AG10803 (cell line): Measurements from ENCODE around the gene APPL1.

Source experiments
- DNase-seq: peaks from one replicate; pipeline ENCODE4 v3.0.0; 2010; ENCODE audit warnings: low read depth
- H3K4me3 ChIP-seq: 2 replicates; pipeline ENCODE4 v1.5.1; 2011; ENCODE audit warnings: mild to moderate bottlenecking, low read length, control low read depth
- CTCF ChIP-seq: conservative IDR thresholded peaks from 2 replicates; pipeline ENCODE4 v1.5.1; 2011; ENCODE audit warnings: mild to moderate bottlenecking, low read length, control low read depth, inconsistent platforms

Gene APPL1

DNA sequence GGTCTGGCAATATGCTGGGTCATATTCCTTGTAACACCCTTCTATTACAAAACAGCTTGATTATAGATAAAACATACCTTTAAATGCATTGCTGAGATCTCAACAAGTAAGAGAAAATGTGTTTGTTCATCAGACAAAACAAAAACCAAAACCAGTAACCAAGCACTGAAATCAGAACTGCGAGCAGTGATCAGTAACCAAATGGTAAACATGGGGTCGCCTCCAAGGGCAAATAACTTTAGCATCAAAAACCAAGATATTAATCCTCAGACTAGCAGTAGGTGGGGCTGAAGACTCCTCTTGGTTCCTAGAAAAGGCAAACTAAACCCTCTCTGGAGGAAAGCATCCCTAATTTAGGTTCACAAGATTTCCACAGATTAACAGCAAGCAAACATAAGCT lies 21.1 kb upstream of the APPL1 start:
- DNase-seq: no peak
- no peak overlapping the region for H3K4me3 ChIP-seq
- TF ChIP-seq CTCF: no peak

- TF ChIP-seq CTCF: peak; percentile 53
- DNase-seq: peak; percentile 49
Observed at GRCh38 chr3:57221883-57222282, 5.6 kb upstream of the APPL1 start.

GRCh38 chr3:57224856-57225255 lies 2.7 kb upstream of the APPL1 start:
- H3K4me3 ChIP-seq: no peak overlapping the region
- DNase-seq: no peak
- no peak for TF ChIP-seq CTCF

More at GRCh38 chr3:57221883-57222282, 5.6 kb upstream of the APPL1 start:
- no peak overlapping the region for H3K4me3 ChIP-seq

DNA sequence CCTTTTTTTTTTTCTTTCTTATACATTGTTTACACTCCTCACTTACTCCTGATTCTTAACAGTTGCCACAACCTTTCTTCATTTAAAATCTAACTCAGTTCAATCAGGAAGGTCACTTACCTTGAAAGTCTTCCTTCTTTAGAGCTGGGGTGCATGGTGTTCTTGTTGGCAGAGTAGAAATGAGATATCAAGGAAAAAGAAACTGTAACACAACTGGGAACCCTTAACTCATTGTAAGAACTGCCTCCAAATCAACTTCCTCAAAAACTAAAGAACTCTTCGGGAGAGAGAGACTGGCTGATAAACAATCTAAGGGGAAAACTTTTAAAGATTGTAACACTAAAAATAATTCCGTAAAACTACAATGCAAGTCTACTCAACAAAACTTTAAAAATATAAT lies 1.4 kb upstream of the APPL1 start:
- no peak for TF ChIP-seq CTCF
- no peak for DNase-seq
- H3K4me3 ChIP-seq: no peak overlapping the region

GRCh38 chr3:57227930-57228751 lies 612 bp downstream of the APPL1 start:
- peak; percentile 36 for DNase-seq
- H3K4me3 ChIP-seq: peak overlapping the region; percentile 81
- no peak for TF ChIP-seq CTCF

DNA sequence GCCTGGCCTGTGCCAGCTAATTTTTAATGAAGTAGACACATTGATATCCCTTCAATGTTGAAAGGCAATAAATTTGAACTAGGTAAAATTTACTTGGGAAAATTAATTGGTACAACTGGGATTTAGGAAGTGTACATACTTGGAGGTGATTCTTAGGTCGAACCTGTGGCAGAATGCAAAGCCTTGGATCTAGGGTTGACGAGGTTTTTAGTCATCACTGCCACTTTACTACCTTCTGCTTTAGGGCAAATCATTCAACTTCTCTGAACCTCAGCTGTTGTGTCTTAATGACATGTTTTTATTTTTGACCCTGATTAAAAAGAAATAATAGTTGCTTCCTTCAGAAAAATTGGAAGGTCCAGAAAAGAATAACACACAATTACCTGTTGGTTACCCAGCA lies 2.5 kb downstream of the APPL1 start:
- no peak for DNase-seq
- no peak for TF ChIP-seq CTCF
- H3K4me3 ChIP-seq: no peak overlapping the region

GRCh38 chr3:57233799-57234198 lies 6.3 kb downstream of the APPL1 start:
- no peak for TF ChIP-seq CTCF
- DNase-seq: no peak
- no peak overlapping the region for H3K4me3 ChIP-seq
